GM12875 (cell line): Measurements from ENCODE around the gene KCNQ2.

ENCODE experiments used
- H3K4me3 ChIP-seq: one replicate; pipeline ENCODE4 v1.5.1; 2011; ENCODE audit warnings: low read depth, low read length, control low read depth
- CTCF ChIP-seq: IDR thresholded peaks from 2 replicates; pipeline ENCODE4 v1.5.1; 2011; ENCODE audit warnings: low read depth, mild to moderate bottlenecking, control low read depth, inconsistent platforms, low read length, moderate library complexity, borderline replicate concordance; ENCODE audit not compliant: insufficient read depth

KCNQ2 gene

GRCh38 chr20:63471717-63471980, 806 bp downstream of the KCNQ2 start:
- no peak for TF ChIP-seq CTCF
- no peak overlapping the region for H3K4me3 ChIP-seq

- TF ChIP-seq CTCF, result no peak
- H3K4me3 ChIP-seq, result no peak overlapping the region
These were observed 1.3 kb downstream of the KCNQ2 start for GRCh38 chr20:63471002-63471716.

- H3K4me3 ChIP-seq, result no peak overlapping the region
- TF ChIP-seq CTCF, result no peak
These were observed 2.0 kb downstream of the KCNQ2 start for GRCh38 chr20:63470410-63470809.

GRCh38 chr20:63469713-63470101, 2.7 kb downstream of the KCNQ2 start:
- no peak for TF ChIP-seq CTCF
- H3K4me3 ChIP-seq, result no peak overlapping the region

GRCh38 chr20:63469019-63469712, 3.3 kb downstream of the KCNQ2 start:
- no peak for TF ChIP-seq CTCF
- no peak overlapping the region for H3K4me3 ChIP-seq

GRCh38 chr20:63468421-63468820, 4.0 kb downstream of the KCNQ2 start:
- no peak overlapping the region for H3K4me3 ChIP-seq
- no peak for TF ChIP-seq CTCF

GRCh38 chr20:63467294-63468083, 5.0 kb downstream of the KCNQ2 start:
- no peak overlapping the region for H3K4me3 ChIP-seq
- no peak for TF ChIP-seq CTCF
